COLO668 (cell line): ENCODE data around the gene ADCY1.
"Not testable (repeated sequence)": the region's sequence is repeated elsewhere in the genome, so short reads cannot be mapped to it uniquely, and the experiment has no call there.

Experiments used
- DNase-seq: peaks from one replicate; lab custom pipeline; 2025; ENCODE audit not compliant: unreplicated experiment; lab: John Stamatoyannopoulos, UW

ADCY1 gene

DNA sequence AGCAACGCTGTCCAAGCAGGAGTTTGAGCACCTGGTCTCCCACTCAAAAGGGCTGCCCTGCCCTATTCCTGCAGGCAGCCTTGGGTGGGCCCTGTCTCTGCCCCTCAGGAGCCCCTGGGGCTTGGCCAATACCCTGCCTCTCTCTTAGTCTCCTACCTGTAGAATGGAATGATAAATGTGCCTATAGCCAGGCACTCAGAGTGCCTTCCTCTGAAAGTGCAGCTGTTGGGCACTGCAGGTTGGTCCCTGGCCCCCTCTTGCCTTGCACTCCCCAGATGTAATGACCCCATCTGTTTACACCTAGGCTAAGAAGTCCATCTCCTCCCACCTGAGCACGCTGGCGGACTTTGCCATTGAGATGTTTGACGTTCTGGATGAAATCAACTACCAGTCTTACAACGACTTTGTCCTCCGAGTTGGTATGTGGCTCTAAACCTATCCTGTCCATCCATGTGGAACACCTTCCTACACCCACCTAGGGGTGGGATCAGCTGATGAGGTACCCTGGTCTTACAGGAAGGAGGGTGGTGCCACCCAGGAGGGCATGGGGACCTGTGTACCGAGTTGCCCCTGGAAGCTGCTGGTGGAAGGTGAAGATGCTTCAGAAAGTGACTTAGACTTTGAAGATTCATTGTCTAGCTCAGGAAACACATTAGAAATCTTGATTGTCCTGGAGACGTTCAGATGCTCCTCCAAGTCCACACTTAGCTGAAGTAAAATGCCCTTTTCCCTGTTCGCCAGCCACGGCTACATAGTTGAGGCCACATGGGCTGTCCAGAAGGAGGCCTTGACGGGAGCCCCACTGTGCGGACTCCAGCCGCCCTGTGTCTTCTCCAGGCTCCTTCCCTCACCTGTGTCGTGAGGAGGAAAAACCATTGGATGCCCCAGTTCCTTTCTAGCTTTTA lies 134.1 kb downstream of the ADCY1 start:
- no peak for DNase-seq

DNA sequence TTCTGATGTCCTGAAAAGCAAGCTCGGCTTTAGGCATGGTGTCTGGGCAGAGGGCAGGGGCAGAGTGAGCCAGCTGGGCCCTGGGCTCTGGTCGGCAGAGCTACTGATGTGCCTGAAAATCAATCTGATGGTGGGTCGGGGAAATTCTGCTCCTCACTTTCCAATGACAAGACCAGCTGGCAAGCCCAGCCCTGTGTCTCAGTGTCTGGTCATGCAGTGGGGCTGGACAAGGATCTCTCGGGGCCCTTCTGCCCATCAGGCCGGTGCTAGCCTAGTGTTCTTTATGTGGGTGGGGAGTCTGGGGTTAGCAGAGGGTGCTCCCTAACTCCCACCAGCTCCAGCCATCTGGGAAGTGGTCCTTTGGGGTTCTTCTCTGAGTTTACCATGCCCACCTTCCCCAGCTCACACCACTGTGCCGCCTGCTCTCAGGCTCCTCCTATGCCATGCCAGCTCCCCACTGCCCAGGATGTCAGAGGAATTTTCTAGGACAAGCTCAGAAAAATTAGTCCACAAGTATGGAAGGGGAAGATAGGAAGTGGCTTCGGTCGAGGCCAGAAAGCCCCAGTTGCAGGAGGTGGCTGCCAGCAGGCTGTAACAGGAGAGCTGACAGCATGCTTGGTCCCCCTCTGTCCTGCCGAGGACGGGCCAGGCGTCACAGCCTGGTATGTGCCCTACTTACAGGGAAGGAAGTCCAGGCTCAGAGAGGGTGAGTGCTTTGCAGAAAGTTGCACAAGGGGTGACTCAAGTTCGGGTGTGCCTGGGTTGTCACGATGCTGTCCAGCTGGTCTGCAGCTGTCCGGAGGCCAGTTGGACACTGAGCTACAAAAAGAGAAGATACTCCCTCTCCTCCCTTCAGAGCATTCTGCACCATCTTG lies 135.2 kb downstream of the ADCY1 start:
- DNase-seq: no peak

DNA sequence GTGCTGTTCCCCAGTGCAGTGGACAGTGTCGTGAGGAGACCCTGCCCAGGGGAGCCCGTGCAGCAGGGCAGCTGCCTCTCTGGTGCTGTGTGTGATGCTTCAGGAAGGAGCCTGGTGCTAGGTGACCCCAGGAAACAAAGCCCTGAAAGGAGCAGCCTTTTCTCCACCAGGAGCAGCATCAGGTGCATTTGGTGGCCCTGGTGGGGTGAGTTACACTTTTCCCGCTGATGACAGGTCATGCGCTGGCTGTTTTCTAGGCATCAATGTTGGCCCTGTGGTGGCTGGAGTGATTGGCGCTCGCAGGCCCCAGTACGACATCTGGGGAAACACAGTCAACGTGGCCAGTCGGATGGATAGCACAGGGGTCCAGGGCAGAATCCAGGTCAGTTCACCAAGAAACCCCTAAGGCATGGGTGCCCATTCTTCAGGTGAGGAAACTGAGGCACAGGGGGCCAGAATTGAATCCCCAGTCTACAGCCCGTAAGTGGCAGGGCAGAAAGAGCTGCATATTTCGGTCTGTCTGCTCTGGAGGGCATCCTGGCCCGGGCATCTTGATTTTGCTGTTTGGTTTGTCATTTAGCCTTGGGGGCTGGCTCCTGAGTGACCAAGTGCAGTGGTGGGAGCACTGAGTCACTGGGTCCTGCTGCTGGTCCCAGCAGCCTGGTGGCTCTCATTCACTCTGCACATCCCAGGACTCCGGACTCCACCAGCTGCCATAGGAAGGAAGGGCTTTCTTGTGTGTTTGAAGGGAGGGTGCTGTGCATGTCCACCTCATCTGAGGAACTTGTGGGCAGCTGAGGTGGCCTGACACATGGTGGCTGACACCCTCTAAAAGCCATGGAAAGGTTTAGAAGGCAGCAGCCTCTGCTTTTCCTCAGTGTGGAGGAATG lies 136.3 kb downstream of the ADCY1 start:
- DNase-seq: no peak

DNA sequence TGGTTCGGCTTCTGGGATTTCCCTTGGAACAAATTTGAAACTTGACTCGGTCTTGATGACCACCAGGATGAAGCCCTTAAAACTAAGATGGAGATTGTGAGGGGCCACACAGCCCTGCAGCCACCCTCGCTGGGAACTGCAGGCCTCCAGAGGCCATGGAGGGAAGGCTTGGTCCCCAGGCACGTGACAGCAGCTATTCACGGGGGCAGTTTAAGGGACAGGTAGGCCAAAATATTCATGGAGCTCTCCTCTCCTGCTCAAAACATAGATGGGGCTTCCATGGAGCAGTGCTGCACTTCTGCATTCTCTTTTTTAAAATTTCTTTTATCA lies 137.0 kb downstream of the ADCY1 start:
- no peak for DNase-seq

DNA sequence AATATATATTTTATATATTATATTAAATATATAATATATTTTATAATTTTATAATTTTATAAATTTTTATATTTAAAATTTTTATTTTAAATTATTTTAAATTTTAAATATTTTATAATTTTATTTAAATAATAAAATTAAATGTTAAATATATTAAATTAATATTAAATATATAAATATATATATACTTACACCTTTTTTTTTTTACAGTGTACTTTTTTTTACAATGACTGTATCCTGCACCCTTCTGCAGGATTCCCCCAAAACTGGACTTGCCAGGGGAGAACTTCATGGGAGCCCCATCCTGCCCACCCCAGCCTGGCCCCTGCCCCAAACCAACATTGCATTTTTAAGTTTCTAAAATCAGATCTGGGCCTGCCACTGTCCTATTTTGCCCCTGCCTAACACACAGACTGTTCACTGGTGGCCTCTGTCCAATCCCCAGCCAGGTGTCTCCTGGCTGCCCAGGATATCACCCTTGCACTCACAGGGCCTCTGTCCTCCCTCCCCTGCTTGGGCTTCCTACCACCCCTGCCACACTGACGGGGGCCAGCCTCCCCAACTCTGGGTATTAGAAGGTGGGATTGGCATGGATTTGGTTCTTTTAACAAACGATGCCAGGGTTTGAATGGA lies 138.0 kb downstream of the ADCY1 start:
- no peak for DNase-seq

DNA sequence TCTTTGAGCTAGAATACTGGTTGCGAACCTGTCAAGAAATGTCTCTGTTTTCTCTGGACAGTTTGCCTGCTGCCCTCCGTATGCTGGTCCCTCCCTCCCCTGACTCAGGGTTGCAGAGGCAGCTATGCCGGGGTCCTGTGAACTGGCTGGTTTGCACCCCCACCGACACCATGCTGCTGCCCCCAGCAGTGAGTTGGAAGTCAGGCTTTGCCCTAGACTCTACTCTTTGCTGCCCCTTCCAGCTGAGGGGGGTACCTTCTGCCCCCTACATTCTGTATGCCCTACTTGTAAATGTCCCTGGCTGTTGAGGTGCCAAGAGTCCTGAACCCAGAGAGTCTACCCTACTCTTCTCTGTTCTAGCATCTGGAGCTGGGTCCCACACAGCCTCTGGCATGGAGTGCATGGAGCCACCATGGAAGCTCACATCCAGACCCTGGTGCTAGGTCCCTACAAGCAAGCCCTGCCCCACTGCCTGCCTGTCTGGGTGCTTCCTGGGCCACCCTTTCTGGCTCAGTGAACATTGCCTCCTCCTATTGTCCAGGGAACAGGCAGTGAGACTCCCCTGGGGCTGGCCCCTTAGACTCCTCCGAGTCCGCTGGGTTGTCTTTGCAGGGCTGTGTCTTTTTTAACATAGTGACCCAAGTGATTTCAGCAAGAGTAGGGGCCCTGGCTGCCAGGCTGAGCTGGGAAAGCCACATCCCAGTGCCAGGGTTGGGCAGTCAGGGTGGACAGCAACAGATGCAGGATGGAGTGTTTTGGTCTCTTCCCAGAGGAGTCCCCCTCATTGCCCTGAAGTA lies 138.9 kb downstream of the ADCY1 start:
- no peak for DNase-seq

DNA sequence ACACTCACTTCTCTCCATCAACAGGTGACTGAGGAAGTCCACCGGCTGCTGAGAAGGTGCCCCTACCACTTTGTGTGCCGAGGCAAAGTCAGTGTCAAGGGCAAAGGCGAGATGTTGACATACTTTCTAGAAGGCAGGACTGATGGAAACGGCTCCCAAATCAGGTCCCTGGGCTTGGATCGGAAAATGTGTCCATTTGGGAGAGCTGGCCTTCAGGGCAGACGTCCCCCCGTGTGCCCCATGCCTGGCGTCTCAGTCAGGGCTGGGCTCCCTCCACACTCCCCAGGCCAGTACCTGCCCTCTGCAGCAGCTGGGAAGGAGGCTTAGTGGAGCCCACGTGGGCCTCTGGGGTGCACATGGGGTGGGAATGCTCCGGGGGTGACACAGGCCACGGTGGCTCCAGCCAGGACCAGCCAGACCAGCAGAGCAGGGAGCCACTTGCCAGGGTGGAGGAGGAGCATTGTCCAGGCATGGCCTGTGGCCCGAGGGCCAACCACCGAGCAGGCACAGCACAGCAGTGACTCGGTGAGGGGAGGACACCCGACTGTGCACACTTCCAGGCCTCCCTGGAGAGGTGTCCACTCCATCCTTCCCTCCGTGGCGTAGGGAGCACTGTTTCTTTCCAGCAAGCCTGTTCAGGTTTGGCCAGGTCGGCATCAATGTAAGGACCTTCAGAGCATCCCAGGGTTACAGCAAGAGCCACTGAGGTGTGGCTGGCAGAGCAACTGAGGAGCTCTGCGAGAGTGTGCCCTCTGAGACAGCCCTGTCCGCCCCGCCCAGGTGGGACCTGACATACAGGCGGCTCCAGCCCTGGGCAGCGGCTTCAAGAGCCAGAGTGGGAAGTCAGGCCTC lies 139.7 kb downstream of the ADCY1 start:
- DNase-seq: no peak

DNA sequence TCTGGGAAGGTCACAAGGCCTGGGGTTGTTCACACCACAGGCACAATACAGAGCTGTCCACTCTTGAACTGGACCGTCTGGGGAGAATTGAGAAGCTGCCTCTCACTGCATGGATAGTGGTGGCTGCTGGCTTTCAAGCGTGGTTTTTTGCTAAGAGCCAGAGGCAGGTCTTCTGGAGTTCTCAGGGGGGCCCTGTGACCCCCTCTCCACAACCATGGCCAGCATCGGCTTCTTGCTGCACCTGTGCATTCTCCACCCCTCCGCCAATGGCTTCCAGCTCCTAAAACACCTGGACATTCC lies 140.3 kb downstream of the ADCY1 start:
- no peak for DNase-seq

DNA sequence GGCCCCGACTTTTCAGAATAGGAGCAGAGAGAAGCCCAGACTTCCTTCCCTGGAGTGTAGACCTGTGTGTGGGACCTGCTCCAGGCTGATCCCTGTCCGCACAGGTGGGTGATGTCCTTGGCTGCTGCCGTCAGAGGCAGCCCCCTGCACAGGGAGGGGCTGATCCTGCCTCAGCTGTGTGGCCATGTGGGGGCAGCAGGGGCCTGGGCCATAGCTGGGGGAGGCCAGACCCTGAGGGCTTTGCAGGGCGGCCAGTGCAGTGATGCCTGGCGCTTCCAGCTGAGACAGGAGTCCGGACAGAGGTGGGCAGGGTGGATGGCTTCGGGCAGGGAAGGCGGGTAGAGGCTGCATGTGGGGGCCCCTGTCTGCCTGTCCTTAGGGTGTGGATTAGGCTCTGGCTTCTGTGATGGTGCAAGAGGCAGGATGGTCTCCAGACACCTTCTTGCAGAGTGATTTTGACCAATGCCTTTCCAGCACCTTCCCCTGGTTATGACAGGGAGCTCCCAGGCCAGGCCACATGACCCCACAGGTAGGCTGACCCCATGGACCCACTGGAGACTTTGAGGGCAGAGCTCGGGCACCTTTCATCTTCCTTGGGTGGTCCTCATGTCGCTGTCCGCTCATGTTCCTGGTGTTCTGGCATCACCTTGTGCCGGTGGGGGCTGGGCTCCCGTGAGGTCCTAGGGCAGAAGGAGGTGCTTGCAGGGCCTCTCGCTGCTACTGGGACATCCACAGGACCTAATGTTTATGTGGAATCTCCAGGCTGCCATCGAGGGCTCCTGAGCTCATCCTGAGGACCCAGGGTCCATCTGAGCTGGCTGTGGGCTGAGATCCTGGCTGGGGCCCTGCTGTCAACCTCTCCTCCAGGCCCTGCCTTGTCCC lies 141.5 kb downstream of the ADCY1 start:
- DNase-seq: no peak

DNA sequence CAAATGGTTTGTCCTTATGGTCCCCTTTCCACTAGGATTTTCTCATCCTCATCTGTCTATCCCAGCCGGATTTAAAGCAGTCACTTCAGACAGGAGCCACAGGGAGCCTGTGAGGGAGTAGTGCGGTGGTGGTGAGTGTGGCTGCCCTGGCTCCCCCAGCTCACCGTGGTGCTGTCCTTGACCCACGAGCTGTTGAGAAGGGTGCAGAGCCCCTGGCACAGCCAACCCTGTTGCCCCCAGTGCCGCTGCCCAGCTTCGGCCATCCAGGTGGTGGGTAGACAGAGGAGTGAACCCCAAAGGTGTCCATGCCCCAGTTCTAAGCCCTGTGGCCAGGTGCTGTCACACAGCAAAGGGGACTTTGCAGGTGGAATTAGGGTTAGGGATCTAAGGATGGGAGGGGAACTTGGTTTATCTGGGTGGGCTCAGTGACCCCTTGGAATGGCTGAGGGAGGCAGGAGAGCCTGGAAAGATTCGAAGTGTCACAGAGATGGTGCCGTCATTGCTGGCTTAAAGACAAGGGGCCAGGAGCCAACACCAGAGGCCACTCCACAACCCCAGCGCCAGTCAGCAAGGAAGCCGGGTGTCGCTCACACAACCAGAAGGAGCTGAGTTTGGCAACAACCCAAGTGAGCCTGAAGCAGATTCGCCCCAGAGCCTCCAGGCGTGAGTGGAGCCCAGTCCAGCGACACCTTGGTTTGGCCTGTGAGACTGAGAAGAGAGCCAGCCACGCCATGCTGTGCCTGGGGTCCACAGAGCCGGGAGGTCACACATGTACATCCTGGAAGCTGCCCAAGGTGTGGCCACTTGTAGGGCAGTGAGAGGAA lies 142.4 kb downstream of the ADCY1 start:
- no peak for DNase-seq

DNA sequence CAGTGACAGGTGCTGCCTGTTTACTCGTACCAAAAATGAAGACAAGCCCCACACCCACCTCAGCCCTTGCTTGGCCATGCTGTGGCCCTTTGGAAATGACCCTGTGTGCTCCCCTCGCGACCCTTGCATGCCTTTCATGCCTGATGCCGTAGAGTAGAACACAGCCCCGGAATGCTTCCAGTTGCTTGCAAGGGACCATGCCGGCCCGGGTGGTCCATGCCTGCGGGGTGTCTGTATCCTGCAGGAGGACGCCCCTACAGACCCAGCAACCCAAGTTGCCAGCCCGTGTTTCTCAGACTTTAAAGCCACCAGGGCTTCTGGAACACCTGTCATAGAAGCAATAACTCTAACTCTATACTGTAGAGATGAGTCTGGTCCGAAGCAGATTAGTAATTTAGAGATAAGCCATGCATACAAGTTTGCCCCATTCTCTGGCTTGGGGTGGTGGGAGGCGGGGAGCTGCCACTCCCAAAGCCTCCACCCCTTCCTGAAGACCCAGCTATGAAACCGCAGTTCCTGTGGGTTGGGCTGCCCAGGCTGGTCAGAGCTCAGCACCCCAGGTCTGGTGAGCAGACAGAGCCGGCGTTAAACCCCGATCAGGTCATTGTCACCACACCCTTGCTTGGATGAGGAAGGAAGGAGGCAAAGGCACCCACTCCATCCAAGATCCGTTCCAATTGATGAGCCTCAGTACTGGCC lies 143.5 kb downstream of the ADCY1 start:
- no peak for DNase-seq

DNA sequence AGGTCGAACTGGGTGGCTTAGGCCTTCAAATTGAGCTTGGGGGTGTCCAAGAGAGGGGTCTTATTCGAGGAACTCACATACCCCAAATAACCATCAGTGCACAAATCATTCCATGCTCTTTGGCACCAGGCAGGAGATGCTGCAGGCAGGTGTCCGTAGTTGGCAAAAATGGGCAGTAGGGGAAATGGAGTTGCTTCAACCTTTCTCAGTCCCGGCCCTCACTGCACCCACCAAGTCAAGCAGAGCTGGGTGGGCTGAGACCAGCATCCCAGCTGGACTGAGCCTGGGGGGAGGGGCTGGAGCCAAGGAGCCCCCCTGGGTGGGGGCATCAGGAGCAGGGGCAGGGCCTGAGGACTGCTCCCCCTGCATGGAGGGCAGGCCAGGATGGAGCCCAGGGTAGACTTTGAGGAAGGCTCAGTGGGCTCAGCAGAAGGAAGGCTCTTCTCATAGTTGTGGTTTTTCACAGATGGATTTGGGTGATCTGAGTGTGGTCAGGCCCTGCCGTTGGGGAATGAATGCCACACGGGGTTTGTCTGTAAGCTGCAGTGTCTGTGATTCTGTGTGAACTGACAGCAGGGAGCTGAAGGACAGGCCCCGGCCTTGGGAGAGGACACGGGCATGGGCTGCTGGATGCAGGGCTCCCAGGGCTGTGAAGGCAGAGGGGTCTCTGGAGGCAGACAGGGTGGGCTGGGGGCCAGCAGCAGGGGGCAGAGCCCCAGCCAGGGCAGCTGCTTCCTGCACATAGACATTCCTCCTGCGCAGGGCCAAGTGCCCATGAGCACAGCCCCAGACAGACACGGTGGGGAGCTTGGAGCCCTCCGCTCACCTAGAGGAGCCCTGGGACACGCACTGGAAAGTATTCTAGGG lies 144.5 kb downstream of the ADCY1 start:
- no peak for DNase-seq

DNA sequence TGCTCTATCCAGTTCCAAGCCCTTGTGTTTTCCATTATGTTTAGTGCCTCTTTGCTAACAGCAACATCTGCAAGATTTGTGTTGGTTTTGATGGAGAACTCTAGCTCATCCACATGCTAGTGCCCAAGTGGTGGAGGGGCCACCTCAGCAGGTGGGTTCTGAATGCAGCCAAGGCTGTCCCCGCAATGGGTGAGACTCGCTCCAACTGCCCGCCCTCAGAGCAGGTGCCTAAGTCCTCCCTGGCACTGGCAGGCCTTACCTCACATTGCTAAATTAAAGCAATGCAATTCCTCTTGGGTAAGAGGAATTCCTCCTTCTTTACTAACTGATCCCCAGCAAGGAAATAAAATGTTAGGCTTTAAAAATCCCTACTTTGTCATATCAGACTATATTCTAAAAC lies 146.8 kb downstream of the ADCY1 start:
- no peak for DNase-seq

DNA sequence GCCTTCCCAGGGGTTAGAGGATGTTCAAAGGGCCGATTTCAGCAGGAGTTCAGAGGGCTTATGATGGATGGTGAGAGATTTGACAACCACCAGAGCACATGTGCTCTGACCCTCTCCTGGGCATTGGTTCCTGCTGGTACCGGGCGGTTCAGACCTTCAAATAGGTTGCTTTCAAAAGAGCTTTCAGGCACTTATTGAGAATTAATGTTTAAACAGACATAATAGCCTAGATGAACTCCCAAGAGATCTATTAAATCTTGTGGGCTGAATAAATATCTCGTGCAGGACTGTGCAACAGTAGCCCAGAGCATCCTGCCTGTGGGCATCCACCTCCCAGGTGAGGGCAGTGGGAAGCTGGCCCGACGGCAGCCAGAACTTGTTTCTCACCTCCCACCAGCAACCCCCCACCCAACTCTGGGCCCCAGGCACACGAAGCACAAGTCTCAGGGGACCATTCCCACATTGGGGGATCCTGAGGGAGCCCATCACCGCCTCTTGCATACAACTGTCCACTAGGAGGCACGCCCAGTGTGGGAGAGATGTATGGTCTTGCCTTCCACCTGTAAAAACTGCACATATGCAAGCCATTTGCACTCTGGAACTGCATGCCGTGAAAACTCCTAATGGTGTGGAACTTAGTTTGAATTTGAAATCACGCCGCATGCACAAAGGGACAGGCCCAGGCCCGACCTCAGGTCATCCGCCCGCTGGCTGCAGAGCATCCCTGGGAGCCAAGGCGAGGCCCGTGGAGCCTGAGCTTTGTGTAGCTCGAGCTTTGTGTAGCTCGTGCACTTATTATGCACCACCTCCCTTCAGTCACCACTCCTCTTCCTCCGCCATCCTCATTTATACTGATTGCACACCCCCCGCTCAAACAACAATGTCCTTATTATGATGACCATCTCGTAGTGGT lies 147.8 kb downstream of the ADCY1 start:
- no peak for DNase-seq

DNA sequence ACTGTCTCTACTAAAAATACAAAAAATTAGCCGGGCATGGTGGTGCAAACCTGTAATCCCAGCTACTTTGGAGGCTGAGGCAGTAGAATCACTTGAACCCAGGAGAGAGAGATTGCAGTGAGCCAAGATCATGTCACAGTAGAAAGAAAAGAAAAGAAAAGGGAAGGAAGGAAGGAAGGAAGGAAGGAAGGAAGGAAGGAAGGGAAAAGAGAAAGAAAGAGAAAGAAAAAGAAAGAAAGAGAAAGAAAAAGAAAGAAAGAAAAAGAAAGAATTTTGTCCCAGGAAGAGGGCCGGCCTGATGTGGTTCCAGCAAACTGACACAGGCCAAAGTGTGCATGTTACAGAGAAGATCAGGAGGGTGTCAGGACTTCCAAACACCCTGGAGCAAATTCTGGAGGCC lies 151.1 kb downstream of the ADCY1 start:
- DNase-seq: not testable (repeated sequence)
